ENCODE results near the gene IDI2. TPM values are rescaled to one million over a fixed set of nuclear protein-coding genes. Genes with fewer than 3 reads are reported as not detected.

The IDI2 gene
- total RNA-seq, 1 experiment from 2014 or later, result not detected

GRCh38 chr10:1036341-1036791 lies 10.7 kb upstream of the IDI2 start:
- peak; percentile 90 for DNase-seq (ENCODE audit: unreplicated experiment)
- peak overlapping the region; percentile 89 for H3K27ac Mint-ChIP-seq (ENCODE audit: low read depth, unreplicated experiment)
- H3K4me3 Mint-ChIP-seq (ENCODE audit: unreplicated experiment), result peak overlapping the region; percentile 28
- intact Hi-C loops (cut with micrococcal nuclease), result no loop called here
- H3K9me3 Mint-ChIP-seq (ENCODE audit: unreplicated experiment), result no peaks in the 10 kb centered on the region
- TF ChIP-seq CTCF (IDR thresholded peaks at IDR 0.05; ENCODE audit: unreplicated experiment), result no peak
- no TSS peak for BruUV-seq (replicated peaks)
- no peaks in the 10 kb centered on the region for H3K27me3 Mint-ChIP-seq (ENCODE audit: insufficient read depth, unreplicated experiment)
- peaks cover 24% of the 10 kb centered on the region for H3K36me3 Mint-ChIP-seq (ENCODE audit: insufficient read depth, unreplicated experiment)
- peaks cover 19% of the 10 kb centered on the region for H3K4me1 Mint-ChIP-seq (ENCODE audit: insufficient read depth, unreplicated experiment)
- ChIA-PET POLR2A (interaction anchor here (0.6 to 9.2 kb wide), 10 partner anchors 8 to 1748 kb away, joined by 3 to 217 read pairs (median 6); partner anchors contain the start of genes GTPBP4, IDI1, LARP4B and WDR37), CTCF (no interaction called here)

GRCh38 chr10:1035201-1035600 lies 9.5 kb upstream of the IDI2 start:
- intact Hi-C loops (cut with micrococcal nuclease), result no loop called here
- Mint-ChIP-seq H3K36me3 (ENCODE audit: insufficient read depth, unreplicated experiment) (peaks cover 12% of the 10 kb centered on the region), H3K27ac (ENCODE audit: low read depth, unreplicated experiment) (peak overlapping the region; percentile 89), H3K4me1 (ENCODE audit: insufficient read depth, unreplicated experiment) (peaks cover 19% of the 10 kb centered on the region), H3K4me3 (ENCODE audit: unreplicated experiment) (no peak overlapping the region), H3K27me3 (ENCODE audit: insufficient read depth, unreplicated experiment) (no peaks in the 10 kb centered on the region), H3K9me3 (ENCODE audit: unreplicated experiment) (no peaks in the 10 kb centered on the region)
- ChIA-PET CTCF (interaction anchor here (0.7 kb wide), 4 partner anchors 41 to 702 kb away, joined by 3 to 4 read pairs (median 3); no protein-coding TSS in a partner anchor), POLR2A (interaction anchor here (1.7 to 9.2 kb wide), 5 partner anchors 11 to 104 kb away, joined by 6 to 217 read pairs (median 24); partner anchors contain the start of genes GTPBP4, IDI1, LARP4B and WDR37)
- no TSS peak for BruUV-seq (replicated peaks)
- no peak for DNase-seq (ENCODE audit: unreplicated experiment)
- no peak for TF ChIP-seq CTCF (IDR thresholded peaks at IDR 0.05; ENCODE audit: unreplicated experiment)

GRCh38 chr10:1034758-1035157 lies 9.1 kb upstream of the IDI2 start:
- Mint-ChIP-seq H3K4me3 (ENCODE audit: unreplicated experiment) (no peak overlapping the region), H3K36me3 (ENCODE audit: insufficient read depth, unreplicated experiment) (peaks cover 9% of the 10 kb centered on the region), H3K9me3 (ENCODE audit: unreplicated experiment) (no peaks in the 10 kb centered on the region), H3K4me1 (ENCODE audit: insufficient read depth, unreplicated experiment) (peaks cover 19% of the 10 kb centered on the region), H3K27me3 (ENCODE audit: insufficient read depth, unreplicated experiment) (no peaks in the 10 kb centered on the region), H3K27ac (ENCODE audit: low read depth, unreplicated experiment) (no peak overlapping the region)
- DNase-seq (ENCODE audit: unreplicated experiment), result no peak
- CTCF ChIA-PET, result interaction anchor here (0.7 kb wide), 1 partner anchor 702 kb away, joined by 3 read pairs; no protein-coding TSS in a partner anchor
- intact Hi-C loops (cut with micrococcal nuclease), result no loop called here
- BruUV-seq (replicated peaks), result no TSS peak
- POLR2A ChIA-PET, result interaction anchor here (0.6 to 9.2 kb wide), 5 partner anchors 15 to 1922 kb away, joined by 4 to 217 read pairs (median 6); partner anchors contain the start of genes IDI1, LARP4B and WDR37
- no peak for TF ChIP-seq CTCF (IDR thresholded peaks at IDR 0.05; ENCODE audit: unreplicated experiment)

- ChIA-PET POLR2A (interaction anchor here (0.8 to 9.2 kb wide), 3 partner anchors 19 to 47 kb away, joined by 4 to 217 read pairs (median 4); partner anchors contain the start of genes GTPBP4, IDI1 and WDR37), CTCF (interaction anchor here (0.8 to 1.1 kb wide), 2 partner anchors 13 to 19 kb away, joined by 3 to 4 read pairs; no protein-coding TSS in a partner anchor)
- no peaks in the 10 kb centered on the region for H3K9me3 Mint-ChIP-seq (ENCODE audit: unreplicated experiment)
- H3K4me1 Mint-ChIP-seq (ENCODE audit: insufficient read depth, unreplicated experiment), result peaks cover 19% of the 10 kb centered on the region
- no peak overlapping the region for H3K27ac Mint-ChIP-seq (ENCODE audit: low read depth, unreplicated experiment)
- DNase-seq (ENCODE audit: unreplicated experiment), result no peak
- intact Hi-C loops (cut with micrococcal nuclease), result no loop called here
- no peak overlapping the region for H3K4me3 Mint-ChIP-seq (ENCODE audit: unreplicated experiment)
- peaks cover 9% of the 10 kb centered on the region for H3K36me3 Mint-ChIP-seq (ENCODE audit: insufficient read depth, unreplicated experiment)
- TF ChIP-seq CTCF (IDR thresholded peaks at IDR 0.05; ENCODE audit: unreplicated experiment), result no peak
- H3K27me3 Mint-ChIP-seq (ENCODE audit: insufficient read depth, unreplicated experiment), result no peaks in the 10 kb centered on the region
- BruUV-seq (replicated peaks), result no TSS peak
Measured at GRCh38 chr10:1033601-1034000, 7.9 kb upstream of the IDI2 start.

Data from MCF 10A (cell line).